HepG2 (cell line): Measurements from ENCODE around the gene VSIG10L2. TPM values are rescaled to one million over a fixed set of nuclear protein-coding genes. Genes with fewer than 3 reads are reported as not detected.

Experiments
- ATAC-seq: fragments of 200-7000 bp; cut with Tn5 transposase; 3 replicates; pipeline ENCODE4 v1.9.1; 2020; ENCODE audit warnings: mild to moderate bottlenecking, moderate library complexity
- BruUV-seq: library from RNA; stranded (reverse); fragments of 400-500 nt; replicated peaks from 2 replicates; lab custom pipeline; 2021; lab: Mats Ljungman, UMichigan
- CTCF ChIA-PET: fragments of 300-600 bp; formaldehyde crosslinking; extraction: SDS; loops from one replicate; lab custom pipeline; 2021; ENCODE audit warnings: low total read pairs, inconsistent platforms, low intra/inter-chr PET ratio; lab: Yijun Ruan, JAX
- POLR2A ChIA-PET: fragments of 350-600 bp; sonication (Branson Sonifier 250); formaldehyde crosslinking; loops from one replicate; lab custom pipeline; 2020; ENCODE audit warnings: antibody characterized with exemption, inconsistent platforms; lab: Yijun Ruan, JAX
- DNase-seq: peaks from one replicate; pipeline ENCODE4 v3.0.0-alpha.2; 2015; ENCODE audit warnings: low spot score
- FAIRE-seq: peaks from 3 replicates; lab custom pipeline; 2011; peaks lifted over from hg19 to GRCh38; lab: Jason Lieb, UNC
- H2AFZ ChIP-seq: one replicate; pipeline ENCODE4 v1.6.1; 2011; ENCODE audit warnings: low read length, inconsistent platforms
- H3K27ac ChIP-seq: fragments of 300-600 bp; 3 replicates; pipeline ENCODE4 v1.8.0; 2011; ENCODE audit warnings: mixed run types, mild to moderate bottlenecking, mixed read lengths, low read length, inconsistent platforms; ENCODE audit not compliant: insufficient read depth; ENCODE audit errors: extremely low read length
- H3K27me3 ChIP-seq, 2 experiments: fragments of 200-600 bp in 1 of 2; 2 replicates in 1 of 2; 3 replicates in 1 of 2; pipeline versions ENCODE4 v1.6.0 to v1.8.0; 2011; ENCODE audit warnings: low read length in 2 of 2, mild to moderate bottlenecking in 2 of 2, moderate library complexity in 2 of 2, inconsistent platforms in 1 of 2; ENCODE audit not compliant: insufficient read depth in 2 of 2, control insufficient read depth in 1 of 2
- H3K36me3 ChIP-seq, 2 experiments: fragments of 200-600 bp in 1 of 2; replicated peaks in 1 of 2; 2 replicates in 1 of 2; 3 replicates in 1 of 2; pipeline versions ENCODE4 v1.5.1 to v1.8.0; 2011; ENCODE audit warnings: low read length in 2 of 2, inconsistent platforms in 1 of 2; ENCODE audit not compliant: insufficient read depth in 2 of 2, control insufficient read depth in 1 of 2
- H3K4me1 ChIP-seq: 2 replicates; pipeline ENCODE4 v1.5.1; 2012; ENCODE audit warnings: low read length, inconsistent platforms; ENCODE audit not compliant: insufficient read depth
- H3K4me2 ChIP-seq: 2 replicates; pipeline ENCODE4 v1.6.0; 2011; ENCODE audit warnings: low read depth, low read length, inconsistent platforms
- H3K4me3 ChIP-seq, 3 experiments: fragments of 200-600 bp in 1 of 3; sonication (generic), shearing (Covaris generic) in 1 of 3; replicated peaks in 1 of 3; 2 replicates each; pipeline ENCODE4 v1.5.1; 2011 to 2016; ENCODE audit warnings: low read length in 3 of 3, inconsistent platforms in 2 of 3, low read depth in 2 of 3, mild to moderate bottlenecking in 2 of 3, control low read depth in 1 of 3, mixed read lengths in 1 of 3; ENCODE audit not compliant: insufficient read depth in 1 of 3
- H3K79me2 ChIP-seq: one replicate; pipeline ENCODE4 v1.6.1; 2011; ENCODE audit warnings: low read length, inconsistent platforms; ENCODE audit not compliant: insufficient read depth
- H3K9ac ChIP-seq: 2 replicates; pipeline ENCODE4 v1.6.0; 2011; ENCODE audit warnings: mild to moderate bottlenecking, low read depth, low read length, inconsistent platforms; ENCODE audit not compliant: insufficient read depth
- H3K9me3 ChIP-seq: 2 replicates; pipeline ENCODE4 v1.5.1; 2012; ENCODE audit warnings: mild to moderate bottlenecking, low read length
- H4K20me1 ChIP-seq: 2 replicates; pipeline ENCODE4 v1.6.0; 2011; ENCODE audit warnings: inconsistent platforms, mild to moderate bottlenecking, low read length, moderate library complexity; ENCODE audit not compliant: insufficient read depth
- HNF4A ChIP-seq: sonication (generic); formaldehyde crosslinking; IDR thresholded peaks from 2 replicates; pipeline ENCODE4 v1.4.0; 2020; ENCODE audit warnings: missing genetic modification reagents
- NCOR1 ChIP-seq: fragments of 200-600 bp; sonication (generic); IDR thresholded peaks from 2 replicates; pipeline ENCODE4 v1.7.0; 2017; ENCODE audit warnings: antibody characterized with exemption, low read length, borderline replicate concordance
- NKX3-1 ChIP-seq: sonication (generic); formaldehyde crosslinking; IDR thresholded peaks from 2 replicates; pipeline ENCODE4 v1.5.0; 2020; ENCODE audit warnings: missing genetic modification reagents
- SP2 ChIP-seq: sonication (generic); formaldehyde crosslinking; IDR thresholded peaks from 2 replicates; pipeline ENCODE4 v1.5.1; 2020; ENCODE audit warnings: mild to moderate bottlenecking, missing genetic modification reagents
- ZSCAN21 ChIP-seq: sonication (generic); formaldehyde crosslinking; IDR thresholded peaks from 2 replicates; pipeline ENCODE4 v1.8.0; 2022; ENCODE audit warnings: mild to moderate bottlenecking, missing genetic modification reagents, moderate library complexity, borderline replicate concordance
- WGBS: methylation state at CpG from one replicate; pipeline ENCODE4 v1.1.6; 2017; ENCODE audit warnings: low lambda C conversion rate; 5-methylcytosine and 5-hydroxymethylcytosine counted together
- in situ Hi-C: cut with HindIII; loops from 2 replicates; pipeline ENCODE4 v1.10.0; 2017; ENCODE audit warnings: low pct_unique_long_range_greater_than_20kb; ENCODE audit not compliant: extremely low pct_ligation_motif_present
- intact Hi-C: fragments of 100-400 bp; cut with micrococcal nuclease; formaldehyde crosslinking; loops from one replicate; pipeline ENCODE4 v1.10.0; 2022; ENCODE audit not compliant: unreplicated experiment
- polyA plus RNA-seq, 8 experiments: library from polyadenylated mRNA; depleted of rRNA in 3 of 8; stranded (reverse) in 7 of 8; unstranded in 1 of 8; fragments of >200 nt; fragmentation: Illumina TruSeq in 4 of 8; extraction: Trizol in 4 of 8; gene quantifications; 2 replicates each; pipeline versions ENCODE4 v1.2.1 to v1.2.3, GENCODE V29; 2011 to 2016; ENCODE audit warnings: low read depth in 4 of 8, missing spikeins in 1 of 8, mixed read lengths in 1 of 8; ENCODE audit not compliant: insufficient read depth in 1 of 8
- total RNA-seq, 5 experiments: library from RNA; depleted of rRNA; stranded (reverse); fragments of >200 nt; fragmentation: Illumina TruSeq; extraction: Trizol; gene quantifications; 2 replicates each; pipeline ENCODE4 v1.2.3, GENCODE V29; 2016; ENCODE audit warnings: low read depth in 1 of 5
- TF ChIP-seq, protein P1 (sequence below): sonication (generic); formaldehyde crosslinking; IDR thresholded peaks from 2 replicates; pipeline ENCODE4 v1.8.1; 2022; ENCODE audit warnings: low read depth, mild to moderate bottlenecking, missing genetic modification reagents
- TF ChIP-seq, protein P2 (sequence below): sonication (generic); formaldehyde crosslinking; IDR thresholded peaks from 2 replicates; pipeline ENCODE4 v1.9.0; 2021; ENCODE audit warnings: missing genetic modification reagents, borderline replicate concordance
- TF ChIP-seq, protein P3 (sequence below): sonication (generic); formaldehyde crosslinking; IDR thresholded peaks from 2 replicates; pipeline ENCODE4 v1.4.0; 2020; ENCODE audit warnings: missing genetic modification reagents

The VSIG10L2 gene
- total and polyA plus RNA-seq, 2 of the 13 experiments (the other 11 are each of a cell fraction or from before 2014, with no cell fraction given), result 0.21 TPM; not detected in 1

DNA sequence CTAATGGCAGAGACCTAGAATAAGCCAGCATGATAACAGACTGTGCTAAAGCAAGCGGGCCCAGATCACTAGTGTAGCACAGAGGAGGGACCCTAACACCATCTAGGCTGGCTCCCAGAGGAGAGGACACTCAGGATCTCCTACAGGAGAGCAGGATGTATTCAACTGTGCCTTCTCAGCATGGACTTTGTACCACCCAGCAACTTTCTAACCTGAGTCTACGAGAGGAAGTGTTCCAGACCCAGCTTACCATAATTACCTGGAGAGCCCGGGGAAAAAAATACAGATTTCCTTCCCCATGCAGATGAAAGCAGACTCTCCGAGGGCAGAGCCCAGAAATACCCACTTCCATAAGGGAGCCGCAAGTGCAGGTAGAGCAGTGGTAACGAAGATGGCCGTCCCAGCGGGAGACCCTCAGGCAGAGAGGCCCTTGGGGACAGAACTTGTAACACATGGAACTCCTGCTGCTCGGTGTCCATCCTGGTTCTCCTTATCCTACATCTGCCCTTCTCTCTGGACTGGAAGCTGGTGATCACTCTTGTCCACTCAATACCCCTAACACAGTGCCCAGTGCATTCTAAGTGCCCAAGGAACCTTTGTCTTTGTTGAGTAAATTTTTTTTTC lies 21.3 kb upstream of the VSIG10L2 start:
- no peak for FAIRE-seq
- Histone ChIP-seq H2AFZ (no peak overlapping the region), H3K27me3 (no peaks in the 10 kb centered on the region), H3K4me3 (peak overlapping the region in 2 of 3 experiments; percentile 15 to 36; a peak in 2 of 6 replicates), H3K27ac (no peak overlapping the region), H3K9ac (no peak overlapping the region), H4K20me1 (no peaks in the 10 kb centered on the region), H3K4me2 (peak overlapping the region; percentile 67), H3K4me1 (peaks cover 63% of the 10 kb centered on the region), H3K79me2 (no peaks in the 10 kb centered on the region), H3K9me3 (no peaks in the 10 kb centered on the region), H3K36me3 (no peaks in the 10 kb centered on the region)
- ChIA-PET POLR2A (interaction anchor here (0.9 to 1.8 kb wide), 6 partner anchors 37 to 380 kb away, joined by 3 to 8 read pairs (median 4); partner anchors contain the start of genes DCPS and HYLS1), CTCF (interaction anchor here (2.2 kb wide), 1 partner anchor 137 kb away, joined by 14 read pairs; the partner anchor contains the start of gene CDON)
- in situ Hi-C loops, result loop anchor here (5.0 kb wide), 1 partner anchor 263 kb away; no protein-coding TSS in a partner anchor
- DNase-seq, result no peak
- peak; percentile 4; the same call in 2 of the 3 replicates for ATAC-seq
- intact Hi-C loops, result loop anchor here (2.0 kb wide), 1 partner anchor 18 kb away; no protein-coding TSS in a partner anchor
- 74% methylated on average over 9 of the region's 9 CpGs for WGBS
- TF ChIP-seq, protein P1, sequence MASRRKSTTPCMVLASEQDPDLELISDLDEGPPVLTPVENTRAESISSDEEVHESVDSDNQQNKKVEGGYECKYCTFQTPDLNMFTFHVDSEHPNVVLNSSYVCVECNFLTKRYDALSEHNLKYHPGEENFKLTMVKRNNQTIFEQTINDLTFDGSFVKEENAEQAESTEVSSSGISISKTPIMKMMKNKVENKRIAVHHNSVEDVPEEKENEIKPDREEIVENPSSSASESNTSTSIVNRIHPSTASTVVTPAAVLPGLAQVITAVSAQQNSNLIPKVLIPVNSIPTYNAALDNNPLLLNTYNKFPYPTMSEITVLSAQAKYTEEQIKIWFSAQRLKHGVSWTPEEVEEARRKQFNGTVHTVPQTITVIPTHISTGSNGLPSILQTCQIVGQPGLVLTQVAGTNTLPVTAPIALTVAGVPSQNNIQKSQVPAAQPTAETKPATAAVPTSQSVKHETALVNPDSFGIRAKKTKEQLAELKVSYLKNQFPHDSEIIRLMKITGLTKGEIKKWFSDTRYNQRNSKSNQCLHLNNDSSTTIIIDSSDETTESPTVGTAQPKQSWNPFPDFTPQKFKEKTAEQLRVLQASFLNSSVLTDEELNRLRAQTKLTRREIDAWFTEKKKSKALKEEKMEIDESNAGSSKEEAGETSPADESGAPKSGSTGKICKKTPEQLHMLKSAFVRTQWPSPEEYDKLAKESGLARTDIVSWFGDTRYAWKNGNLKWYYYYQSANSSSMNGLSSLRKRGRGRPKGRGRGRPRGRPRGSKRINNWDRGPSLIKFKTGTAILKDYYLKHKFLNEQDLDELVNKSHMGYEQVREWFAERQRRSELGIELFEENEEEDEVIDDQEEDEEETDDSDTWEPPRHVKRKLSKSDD (CRISPR knock-in tag), result no peak
- TF ChIP-seq NCOR1, result 0 out of 2 replicates have a peak, but pooled peaks have one; percentile 20
- peak; percentile 51 for TF ChIP-seq HNF4A (CRISPR knock-in tag)
- TF ChIP-seq, protein P2, sequence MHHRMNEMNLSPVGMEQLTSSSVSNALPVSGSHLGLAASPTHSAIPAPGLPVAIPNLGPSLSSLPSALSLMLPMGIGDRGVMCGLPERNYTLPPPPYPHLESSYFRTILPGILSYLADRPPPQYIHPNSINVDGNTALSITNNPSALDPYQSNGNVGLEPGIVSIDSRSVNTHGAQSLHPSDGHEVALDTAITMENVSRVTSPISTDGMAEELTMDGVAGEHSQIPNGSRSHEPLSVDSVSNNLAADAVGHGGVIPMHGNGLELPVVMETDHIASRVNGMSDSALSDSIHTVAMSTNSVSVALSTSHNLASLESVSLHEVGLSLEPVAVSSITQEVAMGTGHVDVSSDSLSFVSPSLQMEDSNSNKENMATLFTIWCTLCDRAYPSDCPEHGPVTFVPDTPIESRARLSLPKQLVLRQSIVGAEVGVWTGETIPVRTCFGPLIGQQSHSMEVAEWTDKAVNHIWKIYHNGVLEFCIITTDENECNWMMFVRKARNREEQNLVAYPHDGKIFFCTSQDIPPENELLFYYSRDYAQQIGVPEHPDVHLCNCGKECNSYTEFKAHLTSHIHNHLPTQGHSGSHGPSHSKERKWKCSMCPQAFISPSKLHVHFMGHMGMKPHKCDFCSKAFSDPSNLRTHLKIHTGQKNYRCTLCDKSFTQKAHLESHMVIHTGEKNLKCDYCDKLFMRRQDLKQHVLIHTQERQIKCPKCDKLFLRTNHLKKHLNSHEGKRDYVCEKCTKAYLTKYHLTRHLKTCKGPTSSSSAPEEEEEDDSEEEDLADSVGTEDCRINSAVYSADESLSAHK (CRISPR knock-in tag), result no peak
- no peak for TF ChIP-seq NKX3-1 (CRISPR knock-in tag)
- TF ChIP-seq SP2 (CRISPR knock-in tag), result no peak
- TF ChIP-seq ZSCAN21 (CRISPR knock-in tag), result no peak
- TF ChIP-seq, protein P3, sequence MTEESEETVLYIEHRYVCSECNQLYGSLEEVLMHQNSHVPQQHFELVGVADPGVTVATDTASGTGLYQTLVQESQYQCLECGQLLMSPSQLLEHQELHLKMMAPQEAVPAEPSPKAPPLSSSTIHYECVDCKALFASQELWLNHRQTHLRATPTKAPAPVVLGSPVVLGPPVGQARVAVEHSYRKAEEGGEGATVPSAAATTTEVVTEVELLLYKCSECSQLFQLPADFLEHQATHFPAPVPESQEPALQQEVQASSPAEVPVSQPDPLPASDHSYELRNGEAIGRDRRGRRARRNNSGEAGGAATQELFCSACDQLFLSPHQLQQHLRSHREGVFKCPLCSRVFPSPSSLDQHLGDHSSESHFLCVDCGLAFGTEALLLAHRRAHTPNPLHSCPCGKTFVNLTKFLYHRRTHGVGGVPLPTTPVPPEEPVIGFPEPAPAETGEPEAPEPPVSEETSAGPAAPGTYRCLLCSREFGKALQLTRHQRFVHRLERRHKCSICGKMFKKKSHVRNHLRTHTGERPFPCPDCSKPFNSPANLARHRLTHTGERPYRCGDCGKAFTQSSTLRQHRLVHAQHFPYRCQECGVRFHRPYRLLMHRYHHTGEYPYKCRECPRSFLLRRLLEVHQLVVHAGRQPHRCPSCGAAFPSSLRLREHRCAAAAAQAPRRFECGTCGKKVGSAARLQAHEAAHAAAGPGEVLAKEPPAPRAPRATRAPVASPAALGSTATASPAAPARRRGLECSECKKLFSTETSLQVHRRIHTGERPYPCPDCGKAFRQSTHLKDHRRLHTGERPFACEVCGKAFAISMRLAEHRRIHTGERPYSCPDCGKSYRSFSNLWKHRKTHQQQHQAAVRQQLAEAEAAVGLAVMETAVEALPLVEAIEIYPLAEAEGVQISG, result 0 out of 2 replicates have a peak, but pooled peaks have one; percentile 10
- TF ChIP-seq, all 625 proteins: peak for 3
- BruUV-seq, result no TSS peak
